ENCODE measurements around the gene MAEA. TPM values are rescaled to one million over a fixed set of nuclear protein-coding genes. Genes with fewer than 3 reads are reported as not detected.

MAEA gene
- total RNA-seq, 2 donors from 2014 or later = 41.9 to 59.3 TPM

DNA sequence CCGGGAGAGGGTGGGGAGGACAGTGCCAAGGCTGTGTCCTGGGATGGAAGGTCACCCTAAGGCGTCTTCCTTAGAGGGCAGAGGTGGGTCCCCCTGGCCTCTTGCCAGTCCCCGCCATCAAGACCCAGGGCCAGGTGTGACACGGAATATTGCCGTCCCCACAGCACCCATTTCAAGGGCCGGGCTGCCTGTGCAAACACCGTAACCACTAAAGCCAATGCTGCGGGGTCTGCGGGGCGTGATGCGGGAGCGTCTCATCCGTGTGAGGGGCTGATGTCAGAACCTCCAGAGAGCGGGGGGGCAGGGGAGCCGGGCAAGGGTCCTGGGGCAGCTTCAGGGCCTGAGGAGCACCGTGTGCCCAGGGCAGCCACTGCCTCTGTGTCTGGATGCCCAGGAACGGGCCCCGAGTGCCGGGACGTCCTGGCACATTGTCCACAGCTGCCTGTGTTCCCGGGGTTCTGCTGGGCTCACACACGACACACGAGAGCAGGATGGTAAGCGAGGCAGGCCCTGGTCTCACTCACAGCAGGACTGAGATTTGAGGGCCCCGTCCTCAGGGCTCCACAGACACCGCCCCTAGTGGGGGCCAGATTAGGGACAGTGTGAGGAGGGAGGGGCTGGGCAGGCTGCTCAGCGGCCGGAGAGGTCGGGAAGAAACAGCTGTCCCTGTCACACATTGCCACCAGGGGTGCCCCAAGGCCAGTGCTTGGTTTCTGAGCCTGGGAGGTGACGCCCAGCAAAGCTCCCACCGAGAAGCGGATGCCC is 87.3 kb downstream of the MAEA start:
- intact Hi-C loops (cut with DNase I) = no loop called here
- DNase-seq (peak; percentile 20), ATAC-seq (no peak)

DNA sequence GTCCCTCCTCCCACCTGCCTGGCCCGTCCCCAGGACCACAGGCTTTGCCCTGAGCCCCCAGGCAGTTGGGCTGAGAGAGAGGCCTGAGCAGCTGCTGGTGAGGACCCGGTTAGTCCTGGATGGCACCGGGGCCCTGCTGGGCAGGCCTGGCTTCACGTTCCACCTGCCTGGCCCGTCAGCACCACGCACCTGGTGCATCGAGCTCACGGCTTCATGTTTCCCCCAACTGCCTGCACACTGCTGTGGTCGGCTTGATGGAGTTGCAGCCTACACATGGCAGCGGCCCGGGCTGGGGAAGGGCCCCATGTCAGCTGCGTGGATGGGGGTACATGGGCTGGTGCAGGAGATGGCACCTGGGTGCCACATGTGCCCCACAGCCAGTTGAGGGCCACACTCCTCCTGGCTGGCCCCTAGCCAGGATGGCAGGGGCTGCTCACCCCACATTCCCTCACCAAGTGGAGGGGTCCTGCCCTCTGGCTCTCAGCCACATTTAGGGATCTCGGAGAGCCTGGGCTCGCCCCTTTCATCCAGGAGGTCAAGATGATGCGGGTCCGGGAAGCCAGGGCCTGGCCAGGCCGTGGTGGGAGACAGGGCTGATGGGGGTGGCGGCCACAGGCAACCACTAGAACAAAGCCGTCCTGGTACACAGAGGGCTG is 88.0 kb downstream of the MAEA start:
- no peak for ATAC-seq
- intact Hi-C loops (cut with DNase I) = no loop called here
- DNase-seq = peak; percentile 14

DNA sequence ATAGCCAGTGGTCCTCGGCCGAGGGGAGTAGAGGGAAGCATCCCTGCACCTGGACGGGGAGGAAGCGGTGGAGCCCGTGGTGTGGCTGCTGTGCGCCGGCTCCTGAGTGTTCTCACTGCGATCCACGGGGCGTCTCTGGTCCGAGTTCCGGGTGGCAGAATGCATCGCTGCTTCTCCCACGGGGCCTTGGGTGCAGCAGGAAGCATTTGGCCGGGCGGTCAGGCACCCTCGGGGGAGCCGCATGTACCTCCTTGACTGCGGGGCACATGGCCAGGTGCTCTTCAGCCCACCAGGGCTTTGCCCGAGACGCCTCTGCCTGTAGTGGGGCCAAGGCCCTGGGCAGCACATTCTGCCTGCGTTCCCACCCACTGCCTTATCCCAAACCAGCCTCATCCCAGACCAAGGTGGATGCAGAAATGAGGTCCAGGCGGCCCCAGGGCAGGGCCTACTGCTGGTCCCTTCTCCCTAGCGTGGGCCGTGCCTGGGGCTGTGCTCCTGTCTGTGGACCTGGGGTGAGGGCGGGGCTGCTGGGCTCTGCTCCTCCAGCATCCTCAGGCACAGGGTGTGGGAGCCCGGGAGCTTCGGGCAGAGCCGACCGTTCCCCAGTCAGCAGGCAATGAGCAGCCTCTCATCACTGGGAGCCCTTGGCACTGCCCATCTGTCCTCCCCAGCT is 89.0 kb downstream of the MAEA start:
- intact Hi-C loops (cut with DNase I) = no loop called here
- DNase-seq (peak; percentile 17), ATAC-seq (no peak)

DNA sequence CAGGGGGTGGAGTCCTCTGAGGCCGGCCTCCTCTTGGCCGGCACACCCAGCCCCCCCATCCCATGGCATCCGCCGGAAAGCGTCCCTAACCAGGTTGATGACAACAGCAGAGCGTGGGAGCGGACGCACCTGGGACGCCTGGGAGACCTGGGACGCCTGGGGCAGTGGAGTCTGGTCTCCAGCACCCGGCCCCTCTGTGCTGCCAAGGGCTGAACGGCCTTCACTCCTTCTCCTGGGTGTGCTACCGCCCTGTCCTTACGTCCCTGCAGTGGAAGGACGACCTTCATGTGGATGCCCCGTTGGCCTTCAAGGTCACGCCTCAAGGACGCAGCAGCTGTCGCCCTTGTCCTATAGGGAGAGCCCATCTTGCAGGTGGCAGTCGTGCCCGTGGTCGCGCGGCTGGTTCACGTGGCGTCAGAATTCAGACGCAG is 89.7 kb downstream of the MAEA start:
- intact Hi-C loops (cut with DNase I) = no loop called here
- ATAC-seq = no peak
- DNase-seq = peak; percentile 22

DNA sequence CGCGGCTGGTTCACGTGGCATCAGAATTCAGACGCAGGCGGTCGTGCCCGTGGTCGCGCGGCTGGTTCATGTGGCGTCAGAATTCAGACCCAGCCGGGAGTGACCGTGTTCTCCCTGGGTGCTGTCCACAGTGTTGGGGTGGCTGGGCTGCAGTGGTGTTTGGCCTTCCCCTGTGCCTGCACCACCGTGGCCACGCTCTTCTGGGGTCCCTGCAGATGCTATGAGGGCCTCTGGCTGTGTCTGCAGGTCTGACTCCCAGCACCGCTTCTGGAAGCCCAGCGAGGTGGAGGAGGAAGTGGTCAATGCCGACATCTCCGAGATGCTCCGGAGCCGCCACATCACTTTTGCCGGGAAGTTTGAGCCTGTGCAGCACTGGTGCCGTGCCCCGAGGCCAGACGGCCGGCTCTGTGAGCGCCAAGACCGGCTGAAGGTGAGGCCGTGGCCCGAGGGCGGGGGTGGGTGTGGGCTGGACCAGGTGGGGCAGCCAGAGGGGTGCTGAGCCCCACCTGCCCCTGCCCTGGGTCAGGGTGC is 90.2 kb downstream of the MAEA start:
- intact Hi-C loops (cut with DNase I) = no loop called here
- DNase-seq (no peak), ATAC-seq (no peak)

DNA sequence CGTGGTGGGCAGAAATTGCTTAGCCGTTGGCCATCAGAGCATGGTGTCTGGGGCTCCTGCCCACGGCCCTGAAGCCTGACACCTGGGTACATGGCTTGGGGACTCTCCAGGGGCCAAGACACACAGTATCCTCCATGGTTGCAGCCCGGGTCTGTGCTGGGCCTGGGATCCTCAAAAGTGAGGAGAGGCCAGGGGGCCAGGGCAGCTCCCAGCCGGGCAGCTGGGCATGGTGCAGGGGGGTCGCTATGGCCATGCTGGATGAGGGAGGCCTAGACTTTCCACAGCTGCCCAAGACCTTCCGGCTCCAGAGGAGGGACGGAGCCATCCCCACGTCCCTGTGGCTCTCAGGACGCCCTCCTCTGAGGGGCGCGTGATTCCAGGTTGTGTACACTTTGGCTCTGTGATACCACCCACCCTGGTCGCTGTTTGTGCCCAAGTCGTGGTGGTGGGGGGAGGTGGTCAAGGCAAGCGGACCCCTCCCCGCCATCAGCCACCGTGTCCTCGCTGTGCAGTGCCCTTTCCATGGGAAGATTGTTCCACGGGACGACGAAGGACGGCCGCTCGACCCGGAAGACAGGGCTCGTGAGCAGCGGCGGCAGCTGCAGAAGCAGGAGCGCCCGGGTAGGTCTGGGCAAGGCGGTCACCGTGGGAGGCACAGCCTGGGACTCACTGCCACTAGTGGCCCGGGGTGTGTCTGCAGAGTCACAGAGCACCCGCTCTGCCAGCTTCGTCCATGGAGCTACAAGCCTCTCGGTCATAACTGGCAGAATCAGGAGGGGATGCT is 90.9 kb downstream of the MAEA start:
- intact Hi-C loops (cut with DNase I) = no loop called here
- no peak for ATAC-seq
- DNase-seq = peak; percentile 17

DNA sequence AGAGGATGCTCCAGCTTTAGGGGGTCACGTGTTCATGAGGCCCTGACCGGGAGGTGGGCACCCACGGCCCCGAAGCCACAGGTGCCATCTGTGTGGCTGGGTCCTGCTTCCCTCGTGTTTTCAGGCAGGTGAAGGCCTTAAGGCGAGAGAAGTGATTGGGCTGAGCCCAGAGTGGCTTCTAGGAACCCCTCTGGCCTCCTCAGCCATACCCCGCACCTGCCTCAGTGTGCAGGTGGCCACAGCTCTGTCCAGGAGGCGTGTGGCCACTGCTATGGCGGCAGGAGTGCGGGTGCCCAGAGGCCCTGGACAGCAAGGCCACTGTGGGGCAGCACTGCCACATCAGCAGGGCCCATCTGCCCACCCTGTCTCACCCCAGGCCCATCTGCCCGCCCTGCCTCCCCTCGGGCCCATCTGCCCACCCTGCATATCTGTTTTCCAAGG is 91.5 kb downstream of the MAEA start:
- intact Hi-C loops (cut with DNase I) = no loop called here
- DNase-seq (no peak), ATAC-seq (no peak)

DNA sequence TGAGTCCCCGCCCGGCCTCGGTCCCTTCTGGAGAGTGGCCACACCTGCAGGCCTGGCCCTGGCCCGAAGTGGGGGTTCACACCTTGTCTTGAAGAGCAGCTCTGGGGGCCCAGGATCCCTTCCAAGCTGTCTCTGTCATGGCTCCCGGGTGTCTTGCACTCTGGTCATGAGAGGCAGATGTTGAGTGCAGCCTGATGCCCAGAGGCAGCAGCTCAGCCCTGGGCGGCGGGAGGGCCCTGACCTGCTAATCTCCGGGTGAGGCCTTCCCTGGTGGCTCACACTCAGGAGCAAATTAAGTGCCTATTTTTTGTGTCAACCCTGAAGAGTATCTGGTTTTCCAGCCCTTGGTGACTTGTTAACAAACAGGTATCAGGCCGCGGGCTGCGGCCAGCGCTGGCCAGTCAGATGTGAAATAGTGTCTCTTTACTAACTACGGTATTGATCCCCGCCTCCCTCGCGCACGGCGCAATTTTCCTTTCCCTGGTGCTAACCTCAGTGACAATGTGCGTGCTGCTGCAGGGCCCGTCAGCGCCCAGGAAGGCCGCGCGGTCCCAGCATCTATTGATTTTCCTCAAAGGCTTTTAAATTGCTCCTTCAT is 92.4 kb downstream of the MAEA start:
- intact Hi-C loops (cut with DNase I) = no loop called here
- DNase-seq (peak; percentile 8), ATAC-seq (no peak)

DNA sequence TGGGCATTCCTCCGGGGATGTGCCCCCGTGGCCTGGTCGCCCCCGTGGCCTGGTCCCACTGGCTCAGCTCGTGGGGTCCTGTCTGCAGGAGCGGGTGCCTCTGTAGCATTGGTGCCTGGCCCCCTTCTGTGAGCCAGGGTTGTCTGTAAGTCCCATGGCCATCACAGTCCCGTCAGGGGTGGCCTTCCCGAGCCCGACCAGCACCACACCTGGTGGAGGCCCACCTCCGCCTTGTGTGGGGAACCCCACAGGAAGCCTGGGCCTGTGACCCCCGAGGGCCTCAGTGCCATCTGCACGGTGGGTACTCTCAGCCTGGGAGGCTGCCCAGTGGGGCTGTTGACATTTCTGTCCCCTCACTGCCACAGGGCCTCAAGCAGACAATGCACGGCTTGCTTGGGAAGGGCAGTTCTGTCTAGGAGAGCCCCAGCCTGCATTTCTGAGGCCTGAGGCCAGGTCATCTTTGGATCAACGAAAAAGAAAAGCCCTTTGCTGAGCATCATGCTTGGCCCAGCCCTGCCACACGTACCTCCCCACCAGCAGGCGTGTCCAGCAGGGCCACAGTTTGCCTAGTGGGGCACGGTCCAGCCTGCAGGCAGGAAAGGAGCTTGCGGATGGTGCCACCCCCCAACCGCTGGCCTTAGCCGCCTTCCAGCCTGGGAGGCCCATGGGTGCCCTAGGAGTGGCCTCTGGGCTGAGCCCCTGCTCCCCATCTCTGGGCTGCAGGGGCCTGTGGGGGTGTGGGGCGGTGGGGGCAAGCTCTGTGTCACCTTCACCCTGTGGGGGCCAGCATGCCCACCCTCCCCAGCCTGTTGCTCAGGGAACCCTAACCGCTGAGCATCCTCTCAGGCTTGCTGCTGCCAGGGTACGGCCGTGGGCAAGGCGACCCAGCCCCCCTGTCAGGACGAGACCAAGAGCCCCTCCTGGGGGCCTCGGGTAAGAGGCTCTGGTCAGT is 93.4 kb downstream of the MAEA start:
- intact Hi-C loops (cut with DNase I) = no loop called here
- no peak for ATAC-seq
- DNase-seq = peak; percentile 16

DNA sequence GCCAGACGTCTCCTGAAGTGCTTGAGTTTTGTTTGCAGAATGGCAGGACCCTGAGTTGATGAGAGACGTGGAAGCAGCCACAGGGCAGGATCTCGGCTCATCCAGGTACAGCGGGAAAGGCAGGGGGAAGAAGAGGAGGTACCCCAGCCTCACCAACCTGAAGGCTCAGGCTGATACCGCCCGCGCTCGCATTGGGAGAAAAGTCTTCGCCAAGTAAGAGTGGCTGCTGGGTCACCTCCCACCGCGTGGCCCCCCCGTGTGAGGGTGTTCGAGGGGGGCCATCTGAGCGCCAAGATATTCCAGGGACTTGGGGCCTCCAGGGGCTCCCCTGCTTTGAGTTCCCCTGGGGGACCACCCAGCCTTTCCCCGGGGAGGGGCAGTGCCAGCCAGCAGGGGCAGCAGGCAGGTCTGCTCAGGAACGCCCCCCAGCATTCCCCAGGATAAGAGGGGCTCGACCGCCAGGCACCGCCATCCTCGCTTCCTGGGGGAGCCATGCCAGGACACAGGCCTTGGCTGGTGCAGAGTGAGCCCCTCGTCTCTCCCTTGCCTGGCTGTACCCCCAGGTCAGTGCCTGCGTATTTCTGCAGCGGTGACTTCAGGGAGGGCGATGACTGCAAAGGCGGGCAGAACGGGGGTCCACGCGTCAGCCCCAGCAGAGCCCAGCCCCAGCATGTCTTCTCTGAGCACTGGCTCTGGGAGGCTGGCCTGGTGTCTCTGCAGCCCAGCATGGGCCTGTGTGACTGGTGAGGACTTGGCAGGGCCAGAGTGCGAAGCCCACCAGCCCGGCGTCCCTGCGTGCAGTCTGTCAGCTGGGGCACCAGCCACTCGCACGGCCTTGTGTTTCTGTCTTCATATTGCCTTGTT is 94.3 kb downstream of the MAEA start:
- DNase-seq = peak; percentile 17
- ATAC-seq = no peak
- intact Hi-C loops (cut with DNase I) = no loop called here

DNA sequence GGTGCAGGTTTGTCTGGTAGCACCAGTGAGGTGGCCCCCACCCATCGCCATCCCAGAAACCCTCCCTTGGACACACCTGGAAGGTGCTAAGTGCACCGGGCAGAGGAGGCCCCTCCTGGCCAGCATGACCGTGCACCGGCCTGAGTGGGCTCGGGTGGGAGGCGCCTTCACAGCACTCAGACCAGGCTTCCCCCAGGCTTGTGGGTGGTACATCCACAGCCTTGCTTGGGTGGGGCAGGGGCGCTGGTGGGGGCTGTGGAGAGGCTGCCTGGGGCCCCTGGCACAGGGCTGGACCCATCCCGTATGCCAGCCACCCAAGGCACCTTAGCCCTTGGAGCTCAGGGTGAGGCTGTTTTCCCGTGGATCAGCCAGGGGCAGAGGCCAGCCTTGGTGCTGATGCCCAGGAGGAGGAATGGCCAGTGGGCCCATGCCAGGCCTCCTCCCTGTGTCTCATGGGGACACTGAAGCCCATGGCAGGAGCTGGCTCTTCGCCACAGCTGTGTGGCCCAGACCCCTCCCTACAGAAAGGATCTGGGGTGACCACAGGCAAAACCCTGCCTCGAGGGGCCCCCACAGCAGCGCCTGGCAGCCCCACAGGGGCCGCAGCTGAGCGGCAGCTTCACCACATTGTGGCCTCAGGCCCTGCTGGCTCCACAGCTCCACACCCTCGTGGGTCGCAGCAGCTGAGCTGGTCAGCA is 95.1 kb downstream of the MAEA start:
- DNase-seq (peak; percentile 14), ATAC-seq (no peak)
- intact Hi-C loops (cut with DNase I) = no loop called here

DNA sequence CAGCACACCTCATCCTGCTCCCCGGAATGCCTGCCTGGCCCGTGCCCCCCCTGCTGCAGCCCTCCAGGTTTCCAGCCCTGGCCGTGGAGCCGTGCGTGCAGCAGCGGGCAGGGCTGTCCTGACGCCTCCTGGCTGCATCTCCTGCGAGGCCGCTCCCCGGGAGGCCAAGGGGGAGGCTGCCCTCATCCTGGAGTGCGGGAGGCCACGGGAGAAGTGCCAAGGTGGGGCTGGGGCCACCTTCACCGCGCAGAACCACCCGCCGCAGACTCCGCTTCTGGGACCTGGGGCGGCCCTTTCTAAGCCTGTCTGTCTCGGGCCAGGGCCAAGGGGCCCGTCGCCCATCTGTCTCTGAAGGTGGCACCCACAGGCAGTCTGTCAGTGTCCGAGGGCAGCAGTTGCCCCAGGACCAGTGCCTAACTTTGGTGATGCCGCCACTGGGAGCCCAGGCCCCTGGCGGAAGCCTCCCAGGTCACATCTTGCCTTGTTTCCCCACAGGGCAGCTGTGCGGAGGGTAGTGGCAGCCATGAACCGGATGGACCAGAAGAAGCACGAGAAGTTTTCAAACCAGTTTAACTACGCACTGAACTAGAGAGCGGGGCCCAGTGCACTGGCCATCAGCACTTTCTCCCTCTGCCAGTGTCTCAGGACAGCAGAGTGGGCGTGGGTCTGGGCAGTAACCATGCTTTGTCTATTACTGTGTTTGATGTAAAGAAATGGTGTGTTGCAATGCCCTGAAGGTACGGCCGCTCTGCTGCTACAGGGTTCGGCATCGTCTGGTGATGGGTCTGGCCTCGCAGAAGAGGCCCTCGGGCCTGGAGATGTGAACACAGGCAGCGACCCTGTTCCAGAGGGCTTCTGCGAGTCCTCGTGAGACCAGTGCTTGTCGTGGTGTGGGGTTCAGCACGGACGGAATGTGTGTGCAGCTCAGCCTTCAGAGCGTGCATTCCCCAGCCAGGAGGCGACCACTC is 96.0 kb downstream of the MAEA start:
- DNase-seq (peak; percentile 11), ATAC-seq (peak in 1 of 2 donors; percentile 30)
- intact Hi-C loops (cut with DNase I) = no loop called here

Data from left cardiac atrium (tissue), 4 donors.